Hematopoietic multipotent progenitor cell treated with erythropoietin and hydrocortisone succinate and interleukin-3 and kit ligand, for 8 days (in vitro differentiated cells): Measurements from ENCODE around the gene TEX10.
A peak's percentile ranks its signal among the peaks of the same experiment; 100 is the strongest.
"Not testable (repeated sequence)": the region's sequence is repeated elsewhere in the genome, so short reads cannot be mapped to it uniquely, and the experiment has no call there.

Experiments used
- DNase-seq: peaks from one replicate; pipeline ENCODE4 v3.0.0-alpha.2; 2015

TEX10 gene

GRCh38 chr9:100352727-100353505, at the start of gene TEX10:
Gene TEX10 (minus strand): TSS chr9:100352942. CDS start chr9:100349363, 3,579 bp downstream.
- peak; percentile 84 for DNase-seq

DNA sequence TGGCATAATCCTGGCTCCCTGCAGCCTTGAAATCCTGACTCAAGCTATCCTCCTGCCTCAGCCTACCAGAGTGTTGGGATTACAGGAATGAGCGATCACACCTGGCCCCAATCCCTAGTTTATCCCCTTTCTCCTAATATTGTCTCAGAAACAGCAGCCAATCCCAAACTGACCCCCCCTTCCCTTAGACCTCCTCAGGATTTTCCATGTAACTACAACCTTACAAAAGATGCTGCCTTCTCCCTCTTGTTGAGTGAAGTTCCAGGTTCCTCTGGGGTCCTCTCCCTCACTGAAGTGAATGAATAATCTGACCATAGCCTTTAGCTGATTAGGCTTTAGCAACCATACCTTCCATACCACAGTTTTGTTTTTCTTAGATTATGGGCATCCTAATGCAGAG, 48.3 kb upstream of the TEX10 start:
- no peak for DNase-seq

DNA sequence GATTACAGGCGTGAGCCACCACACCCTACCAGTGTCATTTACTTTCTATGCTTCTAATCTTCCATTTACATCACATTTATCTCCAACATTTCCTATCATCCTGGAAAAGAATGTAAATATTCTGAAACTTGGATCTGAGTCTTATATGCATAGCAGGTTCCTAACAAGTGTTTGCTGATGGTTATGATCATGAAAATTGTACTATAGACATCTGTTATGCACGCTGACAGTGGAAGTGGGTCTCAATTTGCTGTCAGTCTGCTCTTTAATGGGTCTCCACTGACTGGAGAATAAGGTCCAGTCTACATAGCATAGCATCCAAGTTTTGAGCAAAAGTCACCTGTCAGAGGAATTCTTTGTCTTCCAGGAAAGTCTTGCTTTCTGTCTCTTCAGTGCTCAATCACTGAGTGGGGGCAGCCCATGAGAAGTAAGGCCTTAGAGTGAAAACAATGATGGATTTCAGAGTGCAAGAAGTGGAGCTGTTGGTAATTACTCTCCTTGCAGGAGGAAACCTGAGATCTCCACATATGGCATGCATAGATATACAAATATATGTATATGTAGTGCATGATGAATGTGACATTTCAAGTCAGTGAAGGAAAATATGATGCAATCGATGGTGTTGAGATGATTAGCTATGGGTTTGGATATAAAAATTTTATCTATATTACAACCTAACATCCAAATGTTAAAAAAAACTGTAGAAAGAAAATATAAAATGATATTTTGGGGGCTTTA, 45.0 kb upstream of the TEX10 start:
- DNase-seq, result no peak

DNA sequence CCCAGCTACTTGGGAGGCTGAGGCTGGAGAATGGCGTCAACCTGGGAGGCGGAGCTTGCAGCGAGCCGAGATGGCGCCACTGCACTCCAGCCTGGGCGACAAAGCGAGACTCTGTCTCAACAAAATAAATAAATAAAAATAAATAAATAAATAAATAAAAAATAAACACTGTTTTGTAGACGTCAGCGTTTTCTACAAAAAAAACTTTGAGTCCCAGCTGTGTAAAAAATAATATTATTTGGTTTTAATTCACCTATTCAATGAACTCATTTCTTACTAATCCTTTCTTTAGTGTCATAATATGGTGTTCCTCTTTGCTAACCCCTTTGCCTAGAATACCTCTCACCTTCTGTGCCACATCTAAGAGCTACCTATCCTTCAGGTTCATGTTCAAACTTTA, 44.0 kb upstream of the TEX10 start:
- no peak for DNase-seq

DNA sequence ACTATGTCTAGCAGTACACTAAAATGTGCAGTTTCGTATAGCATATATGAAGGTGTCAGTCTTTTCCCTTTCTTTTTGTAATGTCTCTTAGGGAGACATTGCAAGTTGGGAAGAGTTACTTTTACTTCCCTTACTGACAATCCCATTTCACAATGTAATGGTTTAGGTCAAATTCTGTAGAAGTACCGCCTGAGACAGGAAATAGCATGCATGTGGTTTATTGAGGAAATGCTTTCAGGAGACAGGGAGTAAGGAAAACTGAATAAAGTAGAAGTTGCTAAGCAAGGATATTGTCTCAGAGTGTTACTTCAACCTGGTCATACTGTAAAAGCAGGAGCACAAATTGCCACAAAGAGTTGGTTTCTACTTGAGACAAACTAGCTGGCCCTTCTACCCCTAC, 42.1 kb upstream of the TEX10 start:
- DNase-seq, result no peak

- no peak for DNase-seq
Measured at GRCh38 chr9:100394032-100394695, 41.4 kb upstream of the TEX10 start.

DNA sequence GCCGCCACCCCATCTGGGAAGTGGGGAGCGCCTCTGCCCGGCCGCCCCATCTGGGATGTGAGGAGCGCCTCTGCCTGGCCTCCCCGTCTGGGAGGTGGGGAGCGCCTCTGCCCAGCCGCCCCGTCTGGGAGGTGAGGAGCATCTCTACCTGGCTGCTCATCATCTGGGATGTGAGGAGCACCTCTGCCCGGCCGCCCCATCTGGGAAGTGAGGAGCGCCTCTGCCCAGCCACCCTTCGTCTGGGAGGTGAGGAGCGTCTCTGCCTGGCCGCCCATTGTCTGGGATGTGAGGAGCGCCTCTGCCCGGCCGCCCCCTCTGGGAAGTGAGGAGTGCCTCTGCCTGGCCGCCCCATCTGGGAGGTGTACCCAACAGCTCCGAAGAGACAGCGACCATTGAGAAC, 40.2 kb upstream of the TEX10 start:
- DNase-seq, result not testable (repeated sequence)

GRCh38 chr9:100379862-100380261, 27.1 kb upstream of the TEX10 start:
- DNase-seq, result no peak

GRCh38 chr9:100377015-100377414, 24.3 kb upstream of the TEX10 start:
- DNase-seq, result no peak

- DNase-seq, result peak; percentile 71
Measured at GRCh38 chr9:100375658-100376057, 22.9 kb upstream of the TEX10 start.

- DNase-seq, result no peak
Measured at GRCh38 chr9:100372648-100373047, 19.9 kb upstream of the TEX10 start.

DNA sequence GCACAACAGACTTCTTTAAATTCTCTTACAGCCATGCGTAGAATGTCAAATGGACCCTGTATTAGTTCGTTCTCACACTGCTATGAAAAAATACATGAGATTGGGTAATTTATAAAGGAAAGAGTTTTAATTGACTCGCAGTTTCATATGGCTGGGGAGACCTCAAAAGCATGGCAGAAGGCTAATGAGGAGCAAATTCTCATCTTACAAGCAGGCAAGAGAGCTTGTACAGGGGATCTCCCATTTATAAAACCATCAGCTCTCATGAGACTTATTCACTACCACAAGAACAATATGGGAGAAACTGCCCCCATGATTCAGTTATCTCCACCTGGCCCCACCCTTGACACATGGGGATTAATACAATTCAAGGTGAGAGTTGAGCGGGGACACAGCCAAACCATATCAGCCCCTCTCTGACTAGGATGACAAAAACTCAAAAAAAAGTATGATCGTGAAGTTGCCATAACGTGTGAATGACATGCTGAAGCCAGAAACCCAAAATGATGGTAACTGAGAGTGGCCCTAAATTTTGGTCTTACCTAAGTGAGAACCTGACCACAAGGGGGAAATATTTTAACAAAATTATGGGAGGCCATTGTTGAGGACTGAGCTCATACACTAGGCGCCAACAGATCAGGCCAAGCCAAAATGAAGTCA, 17.5 kb upstream of the TEX10 start:
- peak; percentile 24 for DNase-seq

DNA sequence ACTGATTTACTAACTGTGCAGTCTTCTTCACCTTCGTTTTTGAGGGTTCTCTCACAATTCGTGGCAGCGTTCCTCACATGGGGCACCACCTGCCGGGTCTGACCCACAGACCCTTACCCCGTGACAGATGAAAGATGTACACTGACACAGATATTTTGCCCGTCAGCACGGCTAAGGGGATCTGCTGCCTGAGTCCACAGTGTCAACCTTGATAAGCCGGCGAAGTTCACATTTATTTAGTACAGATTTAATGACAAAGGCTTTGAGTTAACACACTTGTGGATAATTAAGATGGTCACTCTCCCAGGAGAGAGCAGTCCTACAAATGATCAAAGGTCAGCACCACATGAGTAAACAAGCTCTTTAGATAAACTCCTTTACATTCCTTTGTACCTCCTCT, 15.9 kb upstream of the TEX10 start:
- DNase-seq, result no peak

GRCh38 chr9:100366121-100366520, 13.4 kb upstream of the TEX10 start:
- no peak for DNase-seq

- DNase-seq, result no peak
Measured at GRCh38 chr9:100364013-100364412, 11.3 kb upstream of the TEX10 start.

- no peak for DNase-seq
Measured at GRCh38 chr9:100359057-100359456, 6.3 kb upstream of the TEX10 start.

GRCh38 chr9:100357501-100357900, 4.8 kb upstream of the TEX10 start:
- DNase-seq, result no peak

DNA sequence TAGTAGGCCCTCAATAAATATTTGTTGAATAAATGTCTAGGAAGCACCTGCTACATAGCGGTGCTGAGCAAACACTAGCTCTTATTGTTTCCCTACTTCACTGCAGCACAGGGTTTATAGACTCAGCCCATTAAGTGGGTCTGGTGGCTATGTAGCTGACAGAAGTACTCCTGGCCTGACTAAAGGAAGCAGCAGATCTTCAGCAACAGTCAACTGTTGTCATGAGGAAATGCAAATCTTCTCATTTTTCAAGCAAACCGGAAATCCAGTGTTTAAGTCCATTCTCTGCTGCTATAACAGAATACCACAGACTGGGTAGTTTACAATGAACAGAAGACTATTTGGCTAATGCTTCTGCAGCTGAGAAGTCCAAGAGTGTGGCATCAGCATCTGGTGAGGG, 2.8 kb upstream of the TEX10 start:
- DNase-seq, result no peak

DNA sequence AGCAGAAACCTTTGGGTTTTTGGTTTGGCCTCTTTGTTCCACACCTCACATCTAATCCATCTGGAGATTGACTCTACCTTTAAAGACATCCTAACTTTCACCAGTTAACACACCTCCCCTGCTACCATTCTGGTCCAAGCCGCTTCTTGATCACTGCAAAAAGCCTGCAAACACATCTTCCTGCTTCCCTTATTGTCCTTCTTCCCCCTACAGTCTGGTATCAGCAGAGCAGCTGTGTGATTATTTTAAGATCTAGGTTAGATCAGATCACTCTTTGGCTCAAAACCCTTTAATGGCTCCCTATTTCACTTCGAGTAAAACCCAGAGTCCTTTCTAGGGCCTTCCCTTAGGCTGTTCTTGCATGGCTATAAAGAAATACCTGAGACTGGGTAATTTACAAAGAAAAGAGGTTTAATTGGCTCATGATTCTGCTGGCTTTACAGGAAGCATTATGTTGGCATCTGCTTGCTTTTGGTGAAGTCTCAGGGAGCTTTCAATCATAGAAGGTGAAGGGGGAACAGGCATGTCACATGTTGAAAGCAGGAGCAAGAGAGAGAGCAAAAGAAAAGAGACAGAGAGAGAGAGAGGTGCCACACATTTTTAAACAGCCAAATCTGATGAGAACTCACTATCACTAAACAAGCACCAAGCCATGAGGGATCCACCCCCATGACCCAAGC, 1.5 kb upstream of the TEX10 start:
- peak; percentile 20 for DNase-seq

DNA sequence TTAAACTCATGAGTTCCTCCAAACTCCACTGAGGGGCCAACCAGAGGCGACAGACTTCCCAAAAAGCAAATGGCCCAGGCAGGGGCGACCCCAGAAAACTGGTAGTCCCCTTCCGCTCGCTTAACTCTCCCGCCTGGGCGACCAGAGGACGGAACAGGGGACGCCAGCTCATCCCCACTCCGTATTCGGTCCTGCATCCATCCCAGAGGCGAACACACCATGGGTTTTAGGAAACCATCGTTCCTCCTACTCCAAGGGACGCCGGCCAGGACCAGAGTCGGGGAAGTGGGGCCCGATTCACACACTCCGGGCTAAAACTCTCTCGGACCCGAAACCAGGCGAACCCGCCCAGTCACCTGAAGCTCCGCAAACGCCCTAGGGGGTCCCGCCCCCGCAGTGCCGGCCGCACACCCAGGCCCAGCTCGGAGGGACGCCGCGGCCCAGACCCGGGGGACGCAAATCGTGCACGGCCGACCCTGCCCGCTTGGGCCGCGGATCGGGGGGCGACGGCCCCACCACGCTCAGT, 478 bp downstream of the TEX10 start:
- peak; percentile 23 for DNase-seq

GRCh38 chr9:100351508-100351907, 1.2 kb downstream of the TEX10 start:
- no peak for DNase-seq

GRCh38 chr9:100350188-100350587, 2.6 kb downstream of the TEX10 start:
- no peak for DNase-seq
